Measurements from ENCODE around the gene CCP110.

The CCP110 gene

GRCh38 chr16:19482291-19482690, 41.5 kb upstream of the CCP110 start:
- H3K4me3 ChIP-seq (replicated peaks; ENCODE audit: low read depth, low read length), result no peak overlapping the region
- TF ChIP-seq CTCF (IDR thresholded peaks at IDR 0.05; ENCODE audit: low read depth, low read length, missing control alignments), result no peak
- DNase-seq (ENCODE audit: extremely low read depth, low read depth), result no peak

GRCh38 chr16:19484096-19484495, 39.6 kb upstream of the CCP110 start:
- no peak for TF ChIP-seq CTCF (IDR thresholded peaks at IDR 0.05; ENCODE audit: low read depth, low read length, missing control alignments)
- H3K4me3 ChIP-seq (replicated peaks; ENCODE audit: low read depth, low read length), result no peak overlapping the region
- DNase-seq (ENCODE audit: extremely low read depth, low read depth), result no peak

- no peak overlapping the region for H3K4me3 ChIP-seq (replicated peaks; ENCODE audit: low read depth, low read length)
- no peak for TF ChIP-seq CTCF (IDR thresholded peaks at IDR 0.05; ENCODE audit: low read depth, low read length, missing control alignments)
Measured at GRCh38 chr16:19485611-19486010, 38.1 kb upstream of the CCP110 start.

GRCh38 chr16:19486051-19486450, 37.7 kb upstream of the CCP110 start:
- no peak for DNase-seq (ENCODE audit: extremely low read depth, low read depth)
- TF ChIP-seq CTCF (IDR thresholded peaks at IDR 0.05; ENCODE audit: low read depth, low read length, missing control alignments), result no peak
- no peak overlapping the region for H3K4me3 ChIP-seq (replicated peaks; ENCODE audit: low read depth, low read length)

More at GRCh38 chr16:19485611-19486010, 38.1 kb upstream of the CCP110 start:
- DNase-seq (ENCODE audit: extremely low read depth, low read depth), result no peak

- no peak for TF ChIP-seq CTCF (IDR thresholded peaks at IDR 0.05; ENCODE audit: low read depth, low read length, missing control alignments)
- DNase-seq (ENCODE audit: extremely low read depth, low read depth), result no peak
- H3K4me3 ChIP-seq (replicated peaks; ENCODE audit: low read depth, low read length), result no peak overlapping the region
Measured at GRCh38 chr16:19486750-19487325, 36.9 kb upstream of the CCP110 start.

GRCh38 chr16:19488213-19488640, 35.5 kb upstream of the CCP110 start:
- H3K4me3 ChIP-seq (replicated peaks; ENCODE audit: low read depth, low read length), result no peak overlapping the region
- no peak for DNase-seq (ENCODE audit: extremely low read depth, low read depth)
- TF ChIP-seq CTCF (IDR thresholded peaks at IDR 0.05; ENCODE audit: low read depth, low read length, missing control alignments), result no peak

GRCh38 chr16:19490619-19491018, 33.1 kb upstream of the CCP110 start:
- no peak for TF ChIP-seq CTCF (IDR thresholded peaks at IDR 0.05; ENCODE audit: low read depth, low read length, missing control alignments)
- H3K4me3 ChIP-seq (replicated peaks; ENCODE audit: low read depth, low read length), result no peak overlapping the region
- no peak for DNase-seq (ENCODE audit: extremely low read depth, low read depth)
